HFF-Myc (cell line): ENCODE data around the gene RBM23.
A peak's percentile ranks its signal among the peaks of the same experiment; 100 is the strongest.

ENCODE experiments used
- DNase-seq: peaks from one replicate; pipeline ENCODE4 v3.0.0-alpha.2; 2011; ENCODE audit warnings: low read depth; ENCODE audit errors: extremely low read depth
- H3K4me3 ChIP-seq: replicated peaks from 2 replicates; pipeline ENCODE4 v1.5.1; 2011; ENCODE audit warnings: low read depth, mild to moderate bottlenecking, control low read depth, low read length
- TF ChIP-seq, protein P1 (sequence below): IDR thresholded peaks from 2 replicates; pipeline ENCODE4 v1.5.1; 2012; ENCODE audit warnings: mild to moderate bottlenecking, low read depth, low read length, control low read depth; ENCODE audit errors: missing control alignments

Gene RBM23

DNA sequence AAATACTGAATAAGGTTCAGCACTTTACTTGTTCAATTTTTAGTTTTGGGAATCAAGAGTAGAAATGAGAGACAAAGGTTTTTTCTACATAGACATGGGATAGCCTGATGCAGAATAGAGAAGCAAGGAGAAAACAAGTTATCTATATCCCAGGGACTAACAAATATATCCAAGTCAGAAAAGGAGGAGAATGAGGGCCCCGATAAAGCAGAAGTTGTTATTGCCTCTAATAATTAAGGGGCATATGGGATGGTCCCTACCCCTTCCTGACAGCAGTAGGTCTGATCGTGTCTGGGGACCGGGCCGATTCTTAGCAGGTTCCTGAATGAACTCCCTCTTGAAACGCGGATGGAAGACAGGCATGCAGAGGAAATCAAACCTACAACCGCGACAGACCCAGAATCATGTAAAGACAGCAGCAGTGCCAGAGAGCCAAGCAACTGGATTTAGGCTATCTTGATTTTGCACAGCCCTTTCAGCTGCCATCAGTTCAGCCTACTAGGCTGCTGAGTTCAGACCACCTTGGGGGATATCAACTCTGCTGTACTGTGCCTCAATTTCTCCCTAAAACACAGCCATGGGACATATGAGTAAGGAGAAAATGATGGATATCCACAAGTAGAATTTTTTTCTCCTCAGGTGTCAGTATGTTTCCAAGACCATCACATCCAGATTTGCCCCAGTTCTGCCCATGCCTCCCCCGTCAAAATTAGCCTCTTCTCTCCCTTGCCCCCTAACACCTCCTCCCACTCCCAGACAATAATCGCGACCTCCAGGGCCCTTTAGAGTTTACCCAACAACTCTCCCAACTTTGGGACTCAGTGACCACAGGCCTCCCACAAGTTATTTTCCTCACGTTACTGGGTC, 9.5 kb upstream of the RBM23 start:
- DNase-seq = no peak
- peak overlapping the region; percentile 92 for H3K4me3 ChIP-seq
- TF ChIP-seq, protein P1, sequence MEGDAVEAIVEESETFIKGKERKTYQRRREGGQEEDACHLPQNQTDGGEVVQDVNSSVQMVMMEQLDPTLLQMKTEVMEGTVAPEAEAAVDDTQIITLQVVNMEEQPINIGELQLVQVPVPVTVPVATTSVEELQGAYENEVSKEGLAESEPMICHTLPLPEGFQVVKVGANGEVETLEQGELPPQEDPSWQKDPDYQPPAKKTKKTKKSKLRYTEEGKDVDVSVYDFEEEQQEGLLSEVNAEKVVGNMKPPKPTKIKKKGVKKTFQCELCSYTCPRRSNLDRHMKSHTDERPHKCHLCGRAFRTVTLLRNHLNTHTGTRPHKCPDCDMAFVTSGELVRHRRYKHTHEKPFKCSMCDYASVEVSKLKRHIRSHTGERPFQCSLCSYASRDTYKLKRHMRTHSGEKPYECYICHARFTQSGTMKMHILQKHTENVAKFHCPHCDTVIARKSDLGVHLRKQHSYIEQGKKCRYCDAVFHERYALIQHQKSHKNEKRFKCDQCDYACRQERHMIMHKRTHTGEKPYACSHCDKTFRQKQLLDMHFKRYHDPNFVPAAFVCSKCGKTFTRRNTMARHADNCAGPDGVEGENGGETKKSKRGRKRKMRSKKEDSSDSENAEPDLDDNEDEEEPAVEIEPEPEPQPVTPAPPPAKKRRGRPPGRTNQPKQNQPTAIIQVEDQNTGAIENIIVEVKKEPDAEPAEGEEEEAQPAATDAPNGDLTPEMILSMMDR = no peak

DNA sequence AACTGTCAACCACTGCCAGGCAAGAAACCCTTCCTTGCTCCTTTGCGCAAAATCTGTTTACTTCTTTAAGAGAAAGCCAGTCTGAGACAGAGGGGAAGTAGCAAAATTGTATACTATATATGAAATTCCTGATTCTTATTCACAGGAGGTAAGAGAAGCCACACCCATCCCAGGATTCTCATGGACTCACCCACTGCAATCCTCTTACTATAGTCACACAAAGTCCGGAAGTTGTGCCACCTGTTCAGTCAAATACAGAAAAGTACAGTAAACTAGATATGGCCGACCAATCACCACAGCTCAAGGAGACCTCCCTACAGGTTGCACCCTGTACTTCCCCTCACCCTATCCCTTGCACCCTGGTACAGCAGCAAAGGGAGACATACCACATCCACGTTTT, 7.4 kb upstream of the RBM23 start:
- DNase-seq = no peak
- TF ChIP-seq, protein P1 = no peak

DNA sequence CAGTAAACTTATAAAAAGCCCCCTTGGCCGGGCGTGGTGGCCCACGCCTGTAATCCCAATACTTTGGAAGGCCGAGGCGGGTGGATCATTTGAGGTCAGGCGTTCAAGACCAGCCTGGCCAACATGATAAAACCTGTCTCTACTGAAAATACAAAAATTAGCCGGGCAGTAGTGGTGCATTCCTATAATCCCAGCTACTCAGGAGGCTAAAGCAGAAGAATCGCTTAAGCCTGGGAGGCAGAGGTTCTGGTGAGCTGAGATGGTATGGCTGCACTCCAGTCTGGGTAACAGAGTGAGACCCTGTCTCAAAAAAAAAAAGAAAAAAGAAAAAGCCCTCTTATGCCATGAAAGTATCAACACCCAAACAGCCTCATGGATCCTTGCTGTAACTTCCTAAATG, 6.6 kb upstream of the RBM23 start:
- TF ChIP-seq, protein P1 = no peak
- H3K4me3 ChIP-seq = no peak overlapping the region

More for the DNA sequence above, 7.4 kb upstream of the RBM23 start:
- no peak overlapping the region for H3K4me3 ChIP-seq

DNA sequence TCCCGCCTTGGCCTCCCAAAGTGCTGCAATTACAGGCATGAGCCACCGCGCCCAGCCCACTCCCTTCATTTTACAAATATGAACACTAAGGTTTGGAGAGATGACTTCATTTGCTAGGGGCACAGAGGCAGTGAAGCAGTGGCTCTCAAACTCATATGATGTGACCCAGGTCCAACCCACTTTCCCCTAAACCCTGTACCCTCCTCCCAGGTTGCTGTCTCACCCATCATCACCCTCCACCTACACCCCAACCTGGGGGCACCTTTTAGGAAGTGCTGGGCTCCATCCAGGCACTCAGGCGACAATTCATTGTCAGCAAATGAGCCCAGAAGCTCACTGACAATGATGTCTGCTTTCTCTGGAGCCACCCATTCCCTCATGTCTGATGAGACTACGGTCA, 4.8 kb upstream of the RBM23 start:
- no peak overlapping the region for H3K4me3 ChIP-seq
- TF ChIP-seq, protein P1 = no peak
- no peak for DNase-seq

More for the DNA sequence above, 6.6 kb upstream of the RBM23 start:
- no peak for DNase-seq

DNA sequence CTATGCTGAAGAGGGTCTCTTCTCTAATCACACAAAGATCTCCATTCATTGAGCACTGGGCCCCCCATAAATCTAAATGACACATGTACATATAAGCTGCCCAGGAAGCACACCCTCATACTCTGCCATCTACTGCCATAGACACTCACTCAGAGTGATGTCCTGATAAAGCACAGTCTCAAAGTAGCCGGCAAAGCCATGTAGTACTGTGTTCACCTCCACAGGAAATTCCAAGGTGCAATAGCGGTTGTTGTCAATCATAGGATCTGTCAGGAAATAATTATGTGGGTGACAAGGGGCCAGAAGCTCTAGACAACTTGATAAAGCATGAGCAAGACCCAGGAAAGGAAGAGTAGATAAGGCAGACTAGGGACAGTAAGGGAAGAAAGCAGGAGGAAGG, 3.3 kb upstream of the RBM23 start:
- no peak for DNase-seq
- TF ChIP-seq, protein P1 = no peak
- no peak overlapping the region for H3K4me3 ChIP-seq

DNA sequence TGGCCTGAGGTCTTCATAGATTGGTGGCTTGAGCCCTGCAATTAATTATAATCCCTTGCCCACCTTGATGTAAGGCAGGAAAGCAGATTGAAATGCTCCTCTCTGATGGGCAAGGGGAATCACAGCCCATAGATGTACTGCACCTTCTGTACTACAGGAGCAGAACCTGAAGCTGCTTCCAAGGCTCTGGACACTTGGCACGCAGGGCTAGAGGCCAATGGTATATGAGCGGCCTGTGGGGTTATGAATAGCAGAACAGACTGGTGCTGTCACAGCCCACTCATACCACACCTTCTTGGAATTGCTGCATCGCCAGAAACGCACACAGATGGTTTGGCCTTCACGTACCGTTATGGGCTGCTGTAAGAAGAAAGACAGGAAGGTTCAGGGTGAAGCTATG, 1.7 kb upstream of the RBM23 start:
- DNase-seq = no peak
- no peak overlapping the region for H3K4me3 ChIP-seq
- TF ChIP-seq, protein P1 = no peak
